HCT116 (cell line): ENCODE measurements around the gene CISH. TPM values are rescaled to one million over a fixed set of nuclear protein-coding genes. Genes with fewer than 3 reads are reported as not detected.

Experiments
- ATAC-seq: fragments of 200-7000 bp; cut with Tn5 transposase; 2 replicates; pipeline ENCODE4 v1.9.1; 2020; ENCODE audit warnings: mild to moderate bottlenecking, moderate library complexity
- BruUV-seq: library from RNA; stranded (reverse); fragments of 400-500 nt; replicated peaks from 2 replicates; lab custom pipeline; 2021; lab: Mats Ljungman, UMichigan
- CTCF ChIA-PET: fragments of 300-600 bp; sonication (Branson Sonifier 250); formaldehyde crosslinking; loops from one replicate; lab custom pipeline; 2021; ENCODE audit warnings: antibody characterized with exemption; lab: Charles Lee
- POLR2A ChIA-PET: fragments of 300-600, 350-600 bp; sonication (Branson Sonifier 250); formaldehyde crosslinking; loops from one replicate; lab custom pipeline; 2021; ENCODE audit warnings: antibody characterized with exemption; lab: Charles Lee
- RAD21 ChIA-PET, 2 experiments: fragments of 300-600 bp; sonication (Branson Sonifier 250); formaldehyde crosslinking; loops; one replicate each; lab custom pipeline; 2023; ENCODE audit warnings: low total read pairs in 2 of 2; ENCODE audit not compliant: uncharacterized antibody in 2 of 2, unreplicated experiment in 2 of 2, low non-redundant PET in 1 of 2; lab: Charles Lee
- DNase-seq: peaks from one replicate; pipeline ENCODE4 v3.0.0-alpha.2; 2010; ENCODE audit warnings: low read depth, low spot score
- H2AFZ ChIP-seq: fragments of 200-600 bp; shearing (Covaris generic), sonication (generic); 2 replicates; pipeline ENCODE4 v1.6.1; 2017; ENCODE audit warnings: low read depth, mixed run types, mixed read lengths, antibody characterized with exemption, low read length; ENCODE audit not compliant: poor library complexity, severe bottlenecking
- H3K27ac ChIP-seq: 2 replicates; pipeline ENCODE4 v1.5.1; 2012; ENCODE audit warnings: low read depth, low read length
- H3K27me3 ChIP-seq: fragments of 200-600 bp; sonication (generic); 2 replicates; pipeline ENCODE4 v1.6.1; 2016; ENCODE audit warnings: mixed run types, low read length, mixed read lengths; ENCODE audit not compliant: insufficient read depth
- H3K36me3 ChIP-seq, 2 experiments: fragments of 200-500 bp in 1 of 2; fragments of 200-600 bp in 1 of 2; sonication (Bioruptor generic) in 1 of 2; sonication (generic) in 1 of 2; 2 replicates each; pipeline versions ENCODE4 v1.5.1 to v1.6.1; 2014 to 2016; ENCODE audit warnings: low read length in 2 of 2, inconsistent platforms in 1 of 2, mixed read lengths in 1 of 2, mixed run types in 1 of 2; ENCODE audit not compliant: insufficient read depth in 2 of 2, control insufficient read depth in 1 of 2
- H3K4me1 ChIP-seq, 2 experiments: fragments of 200-600 bp in 1 of 2; sonication (generic) in 1 of 2; 2 replicates each; pipeline versions ENCODE4 v1.5.1 to v1.6.1; 2012 to 2017; ENCODE audit warnings: low read length in 2 of 2, inconsistent platforms in 1 of 2, mild to moderate bottlenecking in 1 of 2, mixed read lengths in 1 of 2, mixed run types in 1 of 2, moderate library complexity in 1 of 2; ENCODE audit not compliant: insufficient read depth in 2 of 2, control insufficient read depth in 1 of 2
- H3K4me2 ChIP-seq: fragments of 200-600 bp; sonication (generic); 2 replicates; pipeline ENCODE4 v1.6.1; 2017; ENCODE audit warnings: mixed run types, low read length, mixed read lengths
- H3K4me3 ChIP-seq, 2 experiments: fragments of 200-600 bp in 1 of 2; sonication (generic) in 1 of 2; replicated peaks in 1 of 2; 2 replicates each; pipeline ENCODE4 v1.5.1; 2011 to 2016; ENCODE audit warnings: low read length in 2 of 2, control low read depth in 1 of 2, low read depth in 1 of 2, mild to moderate bottlenecking in 1 of 2, mixed read lengths in 1 of 2, mixed run types in 1 of 2
- H3K79me2 ChIP-seq: fragments of 200-600 bp; sonication (generic); 2 replicates; pipeline ENCODE4 v1.6.1; 2017; ENCODE audit warnings: mild to moderate bottlenecking, mixed run types, low read length, moderate library complexity, mixed read lengths; ENCODE audit not compliant: insufficient read depth
- H3K9ac ChIP-seq: fragments of 200-600 bp; sonication (generic); 2 replicates; pipeline ENCODE4 v1.6.1; 2016; ENCODE audit warnings: low read length, mixed read lengths
- H3K9me2 ChIP-seq: fragments of 200-600 bp; sonication (generic), shearing (Covaris generic); 2 replicates; pipeline ENCODE4 v1.6.1; 2017; ENCODE audit warnings: mixed run types, mild to moderate bottlenecking, moderate library complexity; ENCODE audit not compliant: insufficient read depth
- H3K9me3 ChIP-seq, 2 experiments: fragments of 200-500 bp in 1 of 2; fragments of 200-600 bp in 1 of 2; sonication (Bioruptor generic) in 1 of 2; sonication (generic) in 1 of 2; 2 replicates each; pipeline ENCODE4 v1.6.1; 2014 to 2017; ENCODE audit warnings: low read length in 2 of 2, mixed read lengths in 2 of 2, inconsistent platforms in 1 of 2, low read depth in 1 of 2, mild to moderate bottlenecking in 1 of 2, mixed run types in 1 of 2, moderate library complexity in 1 of 2; ENCODE audit not compliant: control insufficient read depth in 1 of 2, insufficient read depth in 1 of 2
- H4K20me1 ChIP-seq: fragments of 200-600 bp; sonication (generic), shearing (Covaris generic); 2 replicates; pipeline ENCODE4 v1.6.1; 2017; ENCODE audit warnings: mixed run types, mild to moderate bottlenecking, moderate library complexity; ENCODE audit not compliant: insufficient read depth
- CEBPB ChIP-seq: IDR thresholded peaks from 2 replicates; pipeline ENCODE4 v1.6.1; 2012; ENCODE audit warnings: low read depth
- CTCF ChIP-seq, 3 experiments: fragments of 200-600 bp in 1 of 3; sonication (generic) in 1 of 3; IDR thresholded peaks in 2 of 3; conservative IDR thresholded peaks in 1 of 3; 2 replicates each; pipeline ENCODE4 v1.5.1; 2012 to 2017; ENCODE audit warnings: low read depth in 2 of 3, low read length in 2 of 3, antibody characterized with exemption in 1 of 3, borderline replicate concordance in 1 of 3, control low read depth in 1 of 3, mild to moderate bottlenecking in 1 of 3, mixed read lengths in 1 of 3, mixed run types in 1 of 3, moderate library complexity in 1 of 3; ENCODE audit not compliant: insufficient read depth in 1 of 3
- ELF1 ChIP-seq: IDR thresholded peaks from 2 replicates; pipeline ENCODE4 v1.6.1; 2012; ENCODE audit warnings: low read depth, borderline replicate concordance
- EZH2 ChIP-seq: fragments of 200-600 bp; sonication (generic); IDR thresholded peaks from 2 replicates; pipeline ENCODE4 v1.6.1; 2017; ENCODE audit warnings: antibody characterized with exemption, mixed run types
- FOSL1 ChIP-seq: IDR thresholded peaks from 2 replicates; pipeline ENCODE4 v1.6.1; 2012; ENCODE audit warnings: low read depth
- JUND ChIP-seq: IDR thresholded peaks from 2 replicates; pipeline ENCODE4 v1.6.1; 2012
- MAX ChIP-seq: IDR thresholded peaks from 2 replicates; pipeline ENCODE4 v1.6.1; 2012
- POLR2AphosphoS5 ChIP-seq: IDR thresholded peaks from 2 replicates; pipeline ENCODE4 v1.6.1; 2011; ENCODE audit warnings: mild to moderate bottlenecking, low read depth, low read length, moderate library complexity
- RAD21 ChIP-seq: IDR thresholded peaks from 2 replicates; pipeline ENCODE4 v1.6.1; 2012; ENCODE audit warnings: low read depth, mild to moderate bottlenecking
- REST ChIP-seq: IDR thresholded peaks from 2 replicates; pipeline ENCODE4 v1.6.1; 2012; ENCODE audit warnings: low read depth
- SP1 ChIP-seq: IDR thresholded peaks from 2 replicates; pipeline ENCODE4 v1.6.1; 2012; ENCODE audit warnings: low read depth
- SRF ChIP-seq: IDR thresholded peaks from 2 replicates; pipeline ENCODE4 v1.6.1; 2012; ENCODE audit warnings: low read depth
- YY1 ChIP-seq: IDR thresholded peaks from 2 replicates; pipeline ENCODE4 v1.6.1; 2011; ENCODE audit warnings: low read length, low read depth, moderate library complexity, mild to moderate bottlenecking; ENCODE audit not compliant: insufficient replicate concordance; ENCODE audit errors: extremely low read depth
- ZFX ChIP-seq: fragments of 450-650 bp; IDR thresholded peaks from 2 replicates; pipeline ENCODE4 v1.6.1; 2017
- ZNF274 ChIP-seq: fragments of 200-500 bp; sonication (Bioruptor generic); IDR thresholded peaks from 2 replicates; pipeline ENCODE4 v1.6.1; 2014; ENCODE audit warnings: mild to moderate bottlenecking, low read depth, low read length, inconsistent platforms
- intact Hi-C: fragments of 100-400 bp; cut with micrococcal nuclease; formaldehyde crosslinking; loops from 2 replicates; pipeline ENCODE4 v1.10.0; 2022
- total RNA-seq: library from RNA; stranded (reverse); gene quantifications from one replicate; pipeline ENCODE4 v1.2.1, GENCODE V29; 2021; ENCODE audit not compliant: unreplicated experiment

Gene CISH
- total RNA-seq, 1 experiment from 2014 or later: 4.5 TPM

- no peak overlapping the region for H3K4me3 ChIP-seq
- no peaks in the 10 kb centered on the region for H3K27me3 ChIP-seq
- ATAC-seq (no peak), DNase-seq (no peak)
- no peaks in the 10 kb centered on the region for H3K9me3 ChIP-seq
- no peaks in the 10 kb centered on the region for H4K20me1 ChIP-seq
- H3K4me2 ChIP-seq: no peak overlapping the region
- ChIA-PET RAD21 (no interaction called here), POLR2A (interaction anchor here (1.0 kb wide), 1 partner anchor 8 kb away, joined by 3 read pairs; no protein-coding TSS in a partner anchor), CTCF (interaction anchor here (1.2 kb wide), 1 partner anchor 18 kb away, joined by 4 read pairs; the partner anchor contains the start of gene CISH)
- no peak overlapping the region for H3K9ac ChIP-seq
- no peaks in the 10 kb centered on the region for H3K9me2 ChIP-seq
- intact Hi-C loops: no loop called here
- TF ChIP-seq SP1: no peak
- H3K79me2 ChIP-seq: no peaks in the 10 kb centered on the region
- no peak overlapping the region for H3K27ac ChIP-seq
- H3K36me3 ChIP-seq: no peaks in the 10 kb centered on the region
- no peak overlapping the region for H2AFZ ChIP-seq
- no TSS peak for BruUV-seq
- peaks cover 7 to 22% of the 10 kb centered on the region in 2 experiments; a peak in 3 of 4 replicates for H3K4me1 ChIP-seq
Measured at GRCh38 chr3:50594253-50594785, 17.3 kb downstream of the CISH start.

- Histone ChIP-seq H2AFZ (no peak overlapping the region), H3K9me3 (no peaks in the 10 kb centered on the region), H3K27me3 (no peaks in the 10 kb centered on the region), H3K27ac (no peak overlapping the region), H3K36me3 (no peaks in the 10 kb centered on the region), H3K79me2 (no peaks in the 10 kb centered on the region), H3K9ac (no peak overlapping the region), H3K4me1 (peaks cover 7 to 22% of the 10 kb centered on the region in 2 experiments; a peak in 3 of 4 replicates), H3K9me2 (no peaks in the 10 kb centered on the region), H3K4me3 (no peak overlapping the region), H4K20me1 (no peaks in the 10 kb centered on the region), H3K4me2 (no peak overlapping the region)
- RAD21 ChIA-PET: interaction anchor here in 1 of 2 experiments (0.7 to 1.1 kb wide), 2 partner anchors 20 to 290 kb away, joined by 3 read pairs; no protein-coding TSS in a partner anchor
- intact Hi-C loops: no loop called here
- POLR2A ChIA-PET: interaction anchor here (1.8 kb wide), 1 partner anchor 9 kb away, joined by 5 read pairs; no protein-coding TSS in a partner anchor
- no peak for DNase-seq
- ATAC-seq: no peak
- BruUV-seq: no TSS peak
- CTCF ChIA-PET: interaction anchor here (1.1 to 1.6 kb wide), 2 partner anchors 19 to 23 kb away, joined by 3 to 5 read pairs; partner anchors contain the start of gene CISH
- TF ChIP-seq SRF (no peak), ZFX (no peak), YY1 (no peak), RAD21 (no peak), MAX (no peak), FOSL1 (no peak), EZH2 (no peak), CEBPB (no peak), SP1 (no peak), CTCF (IDR thresholded peaks at IDR 0.05 in 2 of 3, conservative IDR thresholded peaks at IDR 0.05 in 1 of 3; ENCODE audit: borderline replicate concordance in 1 of 3, insufficient read depth in 1 of 3, low read depth in 2 of 3, low read length in 2 of 3) (no peak), JUND (no peak), REST (no peak), ELF1 (no peak), ZNF274 (no peak), POLR2AphosphoS5 (no peak)
Measured at GRCh38 chr3:50592568-50592967, 19.0 kb downstream of the CISH start.
